ENCODE measurements around the gene ATXN10.
"Not testable (repeated sequence)": the region's sequence is repeated elsewhere in the genome, so short reads cannot be mapped to it uniquely, and the experiment has no call there.

ATXN10 gene

DNA sequence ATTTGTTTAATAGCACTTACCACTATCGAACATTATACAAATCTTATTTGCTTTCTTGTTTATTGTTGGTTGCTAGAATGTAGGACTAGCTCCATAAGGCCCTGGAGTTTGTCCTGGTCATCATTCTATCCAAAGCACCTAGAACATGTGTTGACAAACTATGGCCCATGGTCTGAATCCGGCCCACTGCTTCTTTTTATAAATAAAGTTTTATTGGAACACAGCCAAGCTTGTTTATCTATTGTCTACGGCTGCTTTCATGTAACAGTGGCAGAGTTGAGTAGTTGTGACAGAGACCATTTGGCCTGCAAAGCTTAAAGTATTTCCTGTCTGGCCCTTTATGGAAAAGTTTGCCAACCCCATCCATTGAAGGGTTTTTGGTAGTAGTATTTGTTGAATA, 38.8 kb downstream of the ATXN10 start:
- Histone ChIP-seq H3K4me3 (ENCODE audit: low read depth, low read length) (no peak overlapping the region), H3K27ac (ENCODE audit: low read depth, low read length) (no peak overlapping the region), H3K36me3 (ENCODE audit: control insufficient read depth, insufficient read depth, low read length) (peaks cover 60% of the 10 kb centered on the region), H3K9ac (ENCODE audit: low read depth, low read length) (no peak overlapping the region), H3K9me3 (ENCODE audit: control insufficient read depth, insufficient read depth, low read length) (no peaks in the 10 kb centered on the region), H3K27me3 (ENCODE audit: control insufficient read depth, insufficient read depth, low read length) (no peaks in the 10 kb centered on the region), H3K4me1 (ENCODE audit: control insufficient read depth, insufficient read depth, low read length) (no peaks in the 10 kb centered on the region)

DNA sequence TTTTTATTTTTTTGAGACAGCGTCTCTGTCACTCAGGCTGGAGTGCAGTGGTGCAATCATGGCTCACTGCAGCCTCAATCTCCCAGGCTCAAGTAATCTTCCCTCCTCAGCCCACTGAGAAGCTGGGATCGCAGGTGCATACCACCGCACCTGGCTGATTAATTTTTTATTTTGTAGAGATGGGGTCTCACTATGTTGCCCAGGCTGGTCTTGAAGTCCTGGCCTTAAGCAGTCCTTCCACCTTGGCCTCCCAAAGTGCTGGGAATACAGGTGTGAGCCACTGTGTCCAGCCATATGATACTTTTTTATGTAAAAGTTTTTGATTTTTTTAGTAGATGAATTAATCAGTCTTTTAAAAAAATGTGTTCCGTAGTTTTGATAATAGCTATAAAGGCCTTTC, 42.8 kb downstream of the ATXN10 start:
- not testable (repeated sequence) for H3K27ac ChIP-seq (ENCODE audit: low read depth, low read length); H3K4me1 ChIP-seq (ENCODE audit: control insufficient read depth, insufficient read depth, low read length); H3K9ac ChIP-seq (ENCODE audit: low read depth, low read length); H3K9me3 ChIP-seq (ENCODE audit: control insufficient read depth, insufficient read depth, low read length); H3K27me3 ChIP-seq (ENCODE audit: control insufficient read depth, insufficient read depth, low read length); H3K4me3 ChIP-seq (ENCODE audit: low read depth, low read length)
- H3K36me3 ChIP-seq (ENCODE audit: control insufficient read depth, insufficient read depth, low read length), result peaks cover 53% of the 10 kb centered on the region

DNA sequence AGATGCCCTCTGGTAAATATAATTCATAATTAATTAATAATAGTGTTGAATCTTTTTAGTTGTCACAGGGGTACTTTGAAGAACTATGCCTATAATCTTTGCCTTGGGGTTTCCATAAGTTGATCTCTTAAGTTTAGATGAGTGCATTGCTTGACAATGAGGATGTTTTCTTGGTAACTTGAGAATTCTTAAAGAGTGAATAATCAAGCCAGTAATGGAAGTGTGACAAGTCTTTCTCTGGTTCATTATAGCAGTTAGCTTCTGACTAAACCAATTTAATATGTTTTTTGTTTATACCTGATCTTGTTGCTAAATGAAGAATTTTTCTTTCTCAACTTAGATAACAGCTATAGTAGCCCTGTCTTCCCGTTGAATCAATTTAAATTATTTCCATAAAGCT, 46.2 kb downstream of the ATXN10 start:
- H3K36me3 ChIP-seq (ENCODE audit: control insufficient read depth, insufficient read depth, low read length), result peaks cover 68% of the 10 kb centered on the region
- H3K27ac ChIP-seq (ENCODE audit: low read depth, low read length), result no peak overlapping the region
- no peak overlapping the region for H3K9ac ChIP-seq (ENCODE audit: low read depth, low read length)
- no peaks in the 10 kb centered on the region for H3K27me3 ChIP-seq (ENCODE audit: control insufficient read depth, insufficient read depth, low read length)
- no peak overlapping the region for H3K4me3 ChIP-seq (ENCODE audit: low read depth, low read length)
- no peaks in the 10 kb centered on the region; the same call in 1 of the 2 replicates for H3K4me1 ChIP-seq (ENCODE audit: control insufficient read depth, insufficient read depth, low read length)
- no peaks in the 10 kb centered on the region for H3K9me3 ChIP-seq (ENCODE audit: control insufficient read depth, insufficient read depth, low read length)

DNA sequence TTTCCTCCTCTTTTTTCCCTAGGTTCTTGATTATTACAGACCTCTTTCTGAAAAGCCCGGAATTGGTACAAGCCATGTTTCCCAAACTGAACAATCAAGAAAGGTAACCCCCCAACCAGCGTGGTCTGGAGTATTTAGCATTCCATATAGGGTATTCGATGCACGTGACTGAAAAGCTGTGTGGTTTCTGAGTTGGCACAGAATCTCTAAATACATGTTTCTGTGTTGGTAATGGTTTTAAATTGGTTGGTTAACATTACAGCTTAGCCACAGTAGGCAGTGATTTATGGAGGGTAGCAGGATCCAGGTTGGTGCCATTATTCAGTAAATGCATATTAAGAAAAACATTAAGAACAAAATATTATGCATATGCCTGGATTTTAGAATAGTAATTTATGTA, 46.8 kb downstream of the ATXN10 start:
- Histone ChIP-seq H3K9ac (ENCODE audit: low read depth, low read length) (no peak overlapping the region), H3K27me3 (ENCODE audit: control insufficient read depth, insufficient read depth, low read length) (no peaks in the 10 kb centered on the region), H3K27ac (ENCODE audit: low read depth, low read length) (no peak overlapping the region), H3K4me3 (ENCODE audit: low read depth, low read length) (no peak overlapping the region), H3K4me1 (ENCODE audit: control insufficient read depth, insufficient read depth, low read length) (no peaks in the 10 kb centered on the region; the same call in 1 of the 2 replicates), H3K36me3 (ENCODE audit: control insufficient read depth, insufficient read depth, low read length) (peaks cover 67% of the 10 kb centered on the region), H3K9me3 (ENCODE audit: control insufficient read depth, insufficient read depth, low read length) (no peaks in the 10 kb centered on the region)

DNA sequence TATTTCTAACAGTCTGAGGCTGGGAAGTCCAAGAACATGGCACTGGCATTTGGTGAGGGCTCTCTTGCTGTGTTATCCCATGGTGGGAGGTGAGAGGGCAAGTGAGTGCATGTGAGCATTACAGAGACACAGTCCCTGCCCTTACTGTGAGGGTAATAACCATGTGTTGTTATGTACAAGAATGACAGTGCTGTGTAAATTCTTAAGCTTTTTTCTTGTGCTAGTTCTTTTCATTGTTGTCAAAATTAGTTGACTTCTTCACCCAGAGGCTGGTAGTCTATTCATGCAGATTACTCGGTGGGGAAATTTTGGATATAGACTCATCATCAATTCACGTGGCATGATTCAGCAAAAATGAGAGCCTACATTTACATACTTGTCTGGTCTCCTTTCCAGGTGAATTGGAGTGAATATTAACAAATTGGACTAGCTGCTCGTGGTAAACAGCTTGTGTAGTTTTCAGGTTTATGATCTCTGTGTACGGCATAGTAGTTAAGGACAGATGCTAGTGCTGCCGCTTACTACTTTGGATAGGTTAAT, 49.3 kb downstream of the ATXN10 start:
- no peak overlapping the region for H3K27ac ChIP-seq (ENCODE audit: low read depth, low read length)
- no peaks in the 10 kb centered on the region; the same call in 1 of the 2 replicates for H3K4me1 ChIP-seq (ENCODE audit: control insufficient read depth, insufficient read depth, low read length)
- H3K4me3 ChIP-seq (ENCODE audit: low read depth, low read length), result no peak overlapping the region
- no peak overlapping the region for H3K9ac ChIP-seq (ENCODE audit: low read depth, low read length)
- peaks cover 51% of the 10 kb centered on the region for H3K36me3 ChIP-seq (ENCODE audit: control insufficient read depth, insufficient read depth, low read length)
- H3K27me3 ChIP-seq (ENCODE audit: control insufficient read depth, insufficient read depth, low read length), result no peaks in the 10 kb centered on the region
- H3K9me3 ChIP-seq (ENCODE audit: control insufficient read depth, insufficient read depth, low read length), result no peaks in the 10 kb centered on the region

DNA sequence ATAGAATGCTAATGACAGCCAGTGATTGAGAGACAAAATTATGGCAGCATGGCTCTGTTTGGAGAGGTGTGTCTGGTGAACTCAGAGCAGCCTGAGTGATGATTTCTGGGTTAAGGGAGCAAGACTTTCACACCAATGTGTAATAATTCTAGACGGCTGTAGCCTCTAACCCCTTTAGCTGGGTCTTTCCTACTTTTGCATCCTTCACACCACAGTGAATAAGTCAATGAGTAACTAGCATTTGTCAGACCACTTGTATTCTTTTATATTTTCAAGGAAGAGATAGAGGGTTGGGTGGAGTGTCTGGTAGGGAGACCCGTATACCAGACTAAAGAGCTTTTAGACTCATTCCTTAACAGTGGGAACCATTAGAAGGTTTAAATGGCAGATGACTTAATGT, 50.4 kb downstream of the ATXN10 start:
- H3K27me3 ChIP-seq (ENCODE audit: control insufficient read depth, insufficient read depth, low read length), result no peaks in the 10 kb centered on the region
- no peak overlapping the region for H3K9ac ChIP-seq (ENCODE audit: low read depth, low read length)
- no peaks in the 10 kb centered on the region for H3K9me3 ChIP-seq (ENCODE audit: control insufficient read depth, insufficient read depth, low read length)
- no peak overlapping the region for H3K4me3 ChIP-seq (ENCODE audit: low read depth, low read length)
- no peaks in the 10 kb centered on the region; the same call in 1 of the 2 replicates for H3K4me1 ChIP-seq (ENCODE audit: control insufficient read depth, insufficient read depth, low read length)
- H3K36me3 ChIP-seq (ENCODE audit: control insufficient read depth, insufficient read depth, low read length), result peaks cover 51% of the 10 kb centered on the region
- H3K27ac ChIP-seq (ENCODE audit: low read depth, low read length), result no peak overlapping the region

DNA sequence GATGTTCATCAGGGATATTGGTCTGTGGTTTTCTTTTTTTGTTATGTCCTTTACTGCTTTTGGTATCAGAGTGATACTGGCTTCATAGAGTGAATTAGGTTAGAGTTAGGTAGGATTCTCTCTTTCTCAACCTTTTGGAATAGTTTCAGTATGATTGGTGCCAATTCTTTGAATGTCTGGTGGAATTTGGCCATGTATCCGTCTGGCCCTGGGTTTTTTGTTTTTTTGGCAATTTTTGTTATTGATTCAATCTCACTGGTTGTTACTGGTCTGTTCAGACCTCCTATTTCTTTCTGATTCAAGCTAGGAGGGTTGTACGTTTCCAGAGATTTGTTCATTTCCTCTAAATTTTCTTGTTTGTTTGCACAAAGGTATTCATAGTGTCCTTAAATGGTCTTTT, 54.4 kb downstream of the ATXN10 start:
- Histone ChIP-seq H3K4me3 (ENCODE audit: low read depth, low read length) (no peak overlapping the region), H3K27ac (ENCODE audit: low read depth, low read length) (no peak overlapping the region), H3K27me3 (ENCODE audit: control insufficient read depth, insufficient read depth, low read length) (no peaks in the 10 kb centered on the region), H3K4me1 (ENCODE audit: control insufficient read depth, insufficient read depth, low read length) (no peaks in the 10 kb centered on the region), H3K9ac (ENCODE audit: low read depth, low read length) (no peak overlapping the region), H3K36me3 (ENCODE audit: control insufficient read depth, insufficient read depth, low read length) (peaks cover 41% of the 10 kb centered on the region), H3K9me3 (ENCODE audit: control insufficient read depth, insufficient read depth, low read length) (no peaks in the 10 kb centered on the region)

DNA sequence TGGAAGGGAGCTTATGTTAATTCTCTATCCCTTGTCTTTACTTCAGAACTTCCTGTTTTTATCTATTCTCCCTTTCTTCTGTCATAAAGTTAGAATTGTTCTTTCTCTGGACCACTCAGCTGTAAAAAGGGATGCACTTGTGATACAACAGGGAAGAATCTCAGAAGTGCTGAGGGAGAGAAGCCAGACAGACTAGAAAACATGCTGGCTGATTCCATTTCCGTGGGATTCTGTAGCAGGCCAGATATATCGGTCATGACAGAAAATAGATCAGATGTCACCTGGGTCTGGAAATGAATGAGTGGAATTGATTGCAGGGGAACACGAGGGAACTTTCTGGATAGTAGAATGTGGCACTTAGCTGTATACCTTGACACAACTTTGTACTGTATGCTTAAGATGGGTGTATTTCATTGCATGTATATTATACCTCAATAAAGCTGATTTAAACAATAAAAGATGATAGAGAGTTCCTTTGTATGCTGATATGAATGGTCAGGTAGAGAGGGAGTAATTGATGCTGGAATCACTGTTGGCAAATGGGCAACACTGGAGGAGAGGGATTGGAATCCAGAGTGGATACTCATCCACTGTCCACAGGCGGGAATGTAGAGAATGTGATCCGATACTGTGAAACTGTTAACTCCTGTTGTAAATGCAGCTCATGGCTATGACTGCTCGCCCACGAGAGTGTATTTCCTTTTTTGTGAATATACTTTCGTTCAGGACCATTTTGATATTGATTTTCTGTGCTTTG, 59.6 kb downstream of the ATXN10 start:
- Histone ChIP-seq H3K9me3 (ENCODE audit: control insufficient read depth, insufficient read depth, low read length) (no peaks in the 10 kb centered on the region), H3K4me3 (ENCODE audit: low read depth, low read length) (no peak overlapping the region), H3K9ac (ENCODE audit: low read depth, low read length) (no peak overlapping the region), H3K27me3 (ENCODE audit: control insufficient read depth, insufficient read depth, low read length) (no peaks in the 10 kb centered on the region), H3K4me1 (ENCODE audit: control insufficient read depth, insufficient read depth, low read length) (no peaks in the 10 kb centered on the region), H3K36me3 (ENCODE audit: control insufficient read depth, insufficient read depth, low read length) (peaks cover 44% of the 10 kb centered on the region), H3K27ac (ENCODE audit: low read depth, low read length) (no peak overlapping the region)

DNA sequence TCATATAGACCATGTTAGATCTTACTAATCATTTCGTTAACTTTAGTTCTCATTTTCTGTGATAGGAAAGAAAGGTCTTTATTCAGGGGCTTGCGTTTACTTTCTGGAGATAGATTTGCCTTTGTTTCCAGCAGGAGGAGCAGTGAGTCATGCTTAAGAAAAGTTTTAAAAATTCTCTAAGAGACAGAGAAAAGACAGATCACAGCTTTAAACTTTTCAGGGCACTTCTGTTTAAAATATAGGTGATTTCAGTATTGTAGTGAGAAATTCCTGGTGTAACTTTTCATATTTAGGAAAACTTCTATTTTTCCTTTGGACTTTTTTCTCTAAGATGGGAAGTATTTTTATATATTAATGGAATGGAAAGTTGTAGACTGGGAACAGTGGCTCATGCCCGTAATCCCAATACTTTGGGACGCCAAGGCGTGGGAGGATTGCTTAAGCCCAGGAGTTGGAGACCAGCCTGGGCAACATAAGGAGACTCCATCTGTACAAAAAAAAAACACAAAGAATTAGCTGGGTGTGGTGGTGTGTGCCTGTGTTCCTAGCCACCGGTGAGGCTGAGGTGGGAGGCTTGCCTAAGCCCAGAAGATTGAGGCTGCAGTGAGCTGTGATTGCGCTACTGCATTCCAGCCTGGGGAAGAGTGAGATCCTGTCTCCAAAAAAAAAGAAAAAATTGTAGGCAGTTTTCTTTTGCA, 60.3 kb downstream of the ATXN10 start:
- no peaks in the 10 kb centered on the region for H3K4me1 ChIP-seq (ENCODE audit: control insufficient read depth, insufficient read depth, low read length)
- H3K4me3 ChIP-seq (ENCODE audit: low read depth, low read length), result no peak overlapping the region
- H3K9me3 ChIP-seq (ENCODE audit: control insufficient read depth, insufficient read depth, low read length), result no peaks in the 10 kb centered on the region
- no peak overlapping the region for H3K27ac ChIP-seq (ENCODE audit: low read depth, low read length)
- no peak overlapping the region for H3K9ac ChIP-seq (ENCODE audit: low read depth, low read length)
- peaks cover 51% of the 10 kb centered on the region for H3K36me3 ChIP-seq (ENCODE audit: control insufficient read depth, insufficient read depth, low read length)
- H3K27me3 ChIP-seq (ENCODE audit: control insufficient read depth, insufficient read depth, low read length), result no peaks in the 10 kb centered on the region

DNA sequence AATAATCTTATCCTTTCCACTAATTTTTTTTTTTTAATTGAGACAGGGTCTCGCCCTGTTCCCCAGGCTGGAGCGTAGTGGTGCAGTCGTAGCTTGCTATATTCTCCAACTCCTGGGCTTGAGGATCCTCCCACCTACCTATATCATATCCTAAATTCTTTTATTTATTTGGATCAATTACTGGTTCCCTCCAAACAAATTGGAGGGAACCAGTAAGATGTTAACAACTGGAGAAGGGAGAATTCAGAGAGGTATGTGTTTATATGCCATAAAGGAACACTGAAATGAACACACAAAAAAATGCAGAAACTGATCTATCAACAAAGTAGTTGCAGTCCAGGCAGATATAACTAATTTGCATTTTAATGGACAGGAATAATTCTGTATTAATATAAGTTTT, 63.6 kb downstream of the ATXN10 start:
- Histone ChIP-seq H3K9me3 (ENCODE audit: control insufficient read depth, insufficient read depth, low read length) (no peaks in the 10 kb centered on the region), H3K4me3 (ENCODE audit: low read depth, low read length) (no peak overlapping the region), H3K4me1 (ENCODE audit: control insufficient read depth, insufficient read depth, low read length) (no peaks in the 10 kb centered on the region), H3K27ac (ENCODE audit: low read depth, low read length) (no peak overlapping the region), H3K36me3 (ENCODE audit: control insufficient read depth, insufficient read depth, low read length) (peaks cover 62% of the 10 kb centered on the region), H3K27me3 (ENCODE audit: control insufficient read depth, insufficient read depth, low read length) (no peaks in the 10 kb centered on the region), H3K9ac (ENCODE audit: low read depth, low read length) (no peak overlapping the region)

DNA sequence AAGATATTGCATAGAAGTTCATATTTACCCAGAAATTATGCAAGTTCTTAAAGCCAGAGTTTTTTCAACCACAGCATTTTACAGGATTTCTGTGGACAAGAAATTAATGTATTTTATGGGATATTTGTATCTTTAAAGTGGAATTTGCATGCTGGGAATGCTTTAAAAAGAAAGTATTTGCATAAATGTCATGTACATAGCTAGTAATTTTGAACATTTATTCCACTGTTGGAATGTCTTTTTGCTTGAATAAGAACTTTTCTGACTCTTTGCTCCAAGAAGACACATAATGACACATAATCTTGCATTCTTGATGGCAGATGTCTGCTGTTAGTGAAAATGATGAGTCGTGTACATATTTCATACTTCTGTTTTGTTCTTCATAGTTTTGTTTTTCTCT, 66.6 kb downstream of the ATXN10 start:
- no peaks in the 10 kb centered on the region for H3K27me3 ChIP-seq (ENCODE audit: control insufficient read depth, insufficient read depth, low read length)
- H3K9me3 ChIP-seq (ENCODE audit: control insufficient read depth, insufficient read depth, low read length), result no peaks in the 10 kb centered on the region
- H3K4me1 ChIP-seq (ENCODE audit: control insufficient read depth, insufficient read depth, low read length), result no peaks in the 10 kb centered on the region
- H3K4me3 ChIP-seq (ENCODE audit: low read depth, low read length), result no peak overlapping the region
- peaks cover 76% of the 10 kb centered on the region for H3K36me3 ChIP-seq (ENCODE audit: control insufficient read depth, insufficient read depth, low read length)
- H3K27ac ChIP-seq (ENCODE audit: low read depth, low read length), result no peak overlapping the region
- H3K9ac ChIP-seq (ENCODE audit: low read depth, low read length), result no peak overlapping the region
